ACC112 (cell line): ENCODE measurements around the gene TMC2.
"Not testable (repeated sequence)": the region's sequence is repeated elsewhere in the genome, so short reads cannot be mapped to it uniquely, and the experiment has no call there.

Source experiments
- H2AFZ ChIP-seq: fragments of 200-600 bp; sonication (generic); one replicate; pipeline ENCODE4 v1.6.0; 2017; ENCODE audit warnings: antibody characterized with exemption, low read length; ENCODE audit not compliant: unreplicated experiment
- H3K27ac ChIP-seq: fragments of 200-600 bp; sonication (generic); 2 replicates; pipeline ENCODE4 v1.5.1; 2014; ENCODE audit warnings: low read depth, mild to moderate bottlenecking, antibody characterized with exemption, low read length, moderate library complexity
- H3K27me3 ChIP-seq: fragments of 200-600 bp; sonication (generic); 2 replicates; pipeline ENCODE4 v1.6.1; 2014; ENCODE audit warnings: mild to moderate bottlenecking, antibody characterized with exemption, low read length, moderate library complexity, mixed read lengths; ENCODE audit not compliant: insufficient read depth
- H3K36me3 ChIP-seq: fragments of 200-600 bp; sonication (generic); 2 replicates; pipeline ENCODE4 v1.6.1; 2016; ENCODE audit warnings: mild to moderate bottlenecking, antibody characterized with exemption, low read length, moderate library complexity, mixed read lengths; ENCODE audit not compliant: insufficient read depth
- H3K4me1 ChIP-seq: fragments of 200-600 bp; sonication (generic); one replicate; pipeline ENCODE4 v1.6.1; 2016; ENCODE audit warnings: low read length, mixed read lengths; ENCODE audit not compliant: insufficient read depth, unreplicated experiment, control insufficient read depth
- H3K4me3 ChIP-seq: fragments of 200-600 bp; sonication (generic); 2 replicates; pipeline ENCODE4 v1.5.1; 2014; ENCODE audit warnings: mild to moderate bottlenecking, low read depth, low read length
- H3K79me2 ChIP-seq: fragments of 200-600 bp; sonication (generic); one replicate; pipeline ENCODE4 v1.6.0; 2016; ENCODE audit warnings: low read length; ENCODE audit not compliant: control insufficient read depth, unreplicated experiment, insufficient read depth

Gene TMC2

GRCh38 chr20:2526218-2526583 is 10.2 kb upstream of the TMC2 start:
- H3K36me3 ChIP-seq, H3K4me3 ChIP-seq, H3K27ac ChIP-seq, H3K27me3 ChIP-seq, H3K79me2 ChIP-seq, H3K4me1 ChIP-seq, H2AFZ ChIP-seq: not testable (repeated sequence)

DNA sequence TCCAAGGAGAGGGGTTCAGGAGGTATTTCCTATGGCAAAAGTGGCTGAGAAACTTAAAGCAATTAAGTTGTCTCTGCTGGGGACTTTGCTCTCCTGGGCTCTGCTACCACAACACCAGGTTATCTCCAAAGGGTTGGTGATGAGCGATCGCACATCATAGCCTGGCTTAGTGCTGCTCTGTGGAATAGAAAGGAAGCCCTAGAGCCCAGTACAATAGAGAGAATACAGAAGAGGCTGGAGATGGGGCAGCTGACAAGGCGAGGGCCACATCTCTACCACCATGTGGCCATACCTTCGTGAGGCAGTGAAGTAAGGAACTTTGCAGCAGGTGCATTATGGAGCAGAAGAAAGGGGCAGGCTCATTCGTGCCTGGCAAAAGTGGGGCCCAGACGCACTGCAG is 8.6 kb upstream of the TMC2 start:
- H3K4me3 ChIP-seq = no peak overlapping the region
- H3K36me3 ChIP-seq = no peaks in the 10 kb centered on the region
- peaks cover 10% of the 10 kb centered on the region; the same call in 1 of the 2 replicates for H3K27me3 ChIP-seq
- peaks cover 6% of the 10 kb centered on the region for H3K4me1 ChIP-seq
- H3K79me2 ChIP-seq = no peaks in the 10 kb centered on the region
- H3K27ac ChIP-seq = no peak overlapping the region
- no peak overlapping the region for H2AFZ ChIP-seq

DNA sequence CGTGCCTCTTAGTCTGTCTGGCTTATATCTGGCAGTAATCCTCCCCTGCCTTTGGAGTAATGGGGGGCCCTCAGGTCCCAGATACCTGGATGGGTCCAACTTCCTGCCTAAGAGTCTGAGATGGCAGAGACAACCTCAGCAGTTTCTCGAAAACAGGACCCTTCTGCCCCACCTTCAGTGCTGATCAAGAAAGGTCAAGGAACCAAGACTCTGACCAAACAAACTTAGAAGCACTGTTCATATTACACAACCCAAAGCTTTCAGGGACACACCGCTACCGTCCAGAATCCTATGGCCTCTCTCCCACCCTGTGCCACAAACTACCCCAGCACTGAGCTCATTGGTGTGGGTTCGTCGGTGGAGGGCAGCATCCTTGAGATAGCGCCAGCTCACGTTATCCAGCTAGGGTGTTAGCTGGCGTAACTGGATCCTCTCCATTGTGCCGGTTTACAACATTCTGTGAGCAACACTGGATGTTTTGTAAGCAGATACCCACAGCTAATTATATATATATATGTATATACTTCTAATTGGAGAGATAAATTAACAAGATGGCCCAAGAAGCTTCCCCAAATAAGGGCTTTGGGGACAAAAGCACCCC is 7.6 kb upstream of the TMC2 start:
- no peak overlapping the region for H2AFZ ChIP-seq
- H3K79me2 ChIP-seq = no peaks in the 10 kb centered on the region
- H3K36me3 ChIP-seq = no peaks in the 10 kb centered on the region
- no peak overlapping the region for H3K4me3 ChIP-seq
- H3K4me1 ChIP-seq = peaks cover 5% of the 10 kb centered on the region
- no peak overlapping the region for H3K27ac ChIP-seq
- H3K27me3 ChIP-seq = peaks cover 17% of the 10 kb centered on the region; the same call in 1 of the 2 replicates

- Histone ChIP-seq H3K27ac (no peak overlapping the region), H3K4me3 (no peak overlapping the region), H3K4me1 (no peaks in the 10 kb centered on the region), H3K27me3 (peaks cover 39% of the 10 kb centered on the region), H2AFZ (no peak overlapping the region), H3K79me2 (no peaks in the 10 kb centered on the region), H3K36me3 (no peaks in the 10 kb centered on the region)
Measured at GRCh38 chr20:2533118-2533517, 3.3 kb upstream of the TMC2 start.

DNA sequence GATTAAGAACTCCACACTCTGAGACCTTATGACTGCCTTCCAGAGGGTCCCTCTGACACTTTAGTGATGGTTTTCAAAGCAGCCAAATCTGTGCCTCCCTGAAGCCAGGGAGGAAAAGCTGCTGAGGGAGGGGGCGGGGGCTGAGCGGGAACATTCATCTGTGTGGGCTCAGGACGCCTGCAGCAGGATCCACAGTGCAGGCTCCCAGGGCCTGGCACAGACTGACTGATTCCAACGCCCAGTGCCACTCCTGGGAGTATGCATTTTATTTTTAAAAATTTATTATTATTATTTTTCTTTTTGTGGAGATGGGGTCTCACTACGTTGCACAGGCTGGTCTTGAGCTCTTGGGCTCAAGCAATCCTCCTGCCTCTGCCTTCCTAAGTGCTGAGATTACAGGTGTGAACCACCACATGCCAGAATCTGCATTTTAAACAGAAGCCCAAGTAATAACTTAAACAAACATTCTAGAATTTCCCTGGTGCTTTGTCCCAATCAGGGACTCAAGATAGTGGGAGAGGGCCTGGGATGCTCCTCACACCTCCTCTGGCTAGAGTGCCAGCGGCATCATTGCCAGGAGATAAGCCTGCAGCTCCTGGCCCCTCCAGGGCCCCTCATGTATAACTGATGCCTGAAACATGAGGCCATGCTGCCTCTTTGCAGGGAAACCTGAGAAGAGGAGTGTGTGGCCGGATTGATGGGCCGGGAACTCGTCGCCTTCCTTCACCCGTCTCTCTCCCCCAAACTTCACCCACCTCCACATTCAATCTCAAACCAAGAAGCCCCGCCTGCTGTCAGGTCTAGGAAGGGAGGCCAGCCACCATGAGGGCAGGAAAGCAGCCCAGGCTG is 438 bp upstream of the TMC2 start:
- Histone ChIP-seq H3K4me1 (no peaks in the 10 kb centered on the region), H3K79me2 (no peaks in the 10 kb centered on the region), H3K27ac (no peak overlapping the region), H3K27me3 (peaks cover 58% of the 10 kb centered on the region), H2AFZ (no peak overlapping the region), H3K4me3 (no peak overlapping the region), H3K36me3 (no peaks in the 10 kb centered on the region)

DNA sequence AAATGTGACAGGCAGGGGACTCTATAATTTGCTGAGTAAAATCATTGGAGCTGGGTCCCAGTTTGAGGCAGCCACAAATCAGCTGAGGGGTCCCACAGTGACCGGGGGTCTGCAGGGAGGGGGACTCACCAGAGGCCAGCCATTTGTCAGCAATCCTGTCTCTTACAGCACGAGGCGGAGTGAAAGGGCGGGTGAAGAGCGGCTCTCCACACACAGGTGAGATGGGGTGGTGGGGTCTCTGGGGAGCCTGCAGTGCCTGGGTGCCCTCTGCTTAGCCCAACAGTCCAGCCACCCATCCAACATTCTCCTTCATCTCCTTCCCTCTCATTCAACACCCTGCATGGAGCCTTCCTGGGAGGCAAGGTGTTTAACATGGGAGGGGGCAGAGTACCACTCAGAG is 728 bp downstream of the TMC2 start:
- Histone ChIP-seq H3K27ac (no peak overlapping the region), H3K4me3 (no peak overlapping the region), H3K36me3 (no peaks in the 10 kb centered on the region), H3K27me3 (peaks cover 66% of the 10 kb centered on the region), H2AFZ (no peak overlapping the region), H3K79me2 (no peaks in the 10 kb centered on the region), H3K4me1 (no peaks in the 10 kb centered on the region)

DNA sequence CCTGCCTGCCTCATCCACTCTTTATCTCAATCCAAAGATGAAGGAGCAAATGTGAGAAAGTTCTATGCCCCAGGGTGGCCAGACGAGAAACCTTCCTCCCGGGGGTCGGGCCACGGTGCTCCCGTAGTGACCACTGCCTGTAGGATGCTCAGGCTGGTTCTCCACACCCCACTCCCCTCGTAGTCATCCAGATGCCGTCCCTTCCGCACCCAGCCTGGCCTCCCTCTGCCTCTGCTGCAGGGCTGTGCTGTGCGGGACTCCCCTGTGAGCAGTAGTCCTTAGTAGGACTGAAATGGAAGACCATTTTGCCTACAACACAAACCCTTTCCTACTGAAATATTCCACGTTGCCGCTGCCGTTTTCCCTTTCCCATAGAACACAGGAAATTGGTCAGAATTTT is 2.0 kb downstream of the TMC2 start:
- Histone ChIP-seq H3K27me3 (peaks cover 70% of the 10 kb centered on the region), H3K4me3 (no peak overlapping the region), H3K36me3 (no peaks in the 10 kb centered on the region), H3K4me1 (no peaks in the 10 kb centered on the region), H2AFZ (no peak overlapping the region), H3K79me2 (no peaks in the 10 kb centered on the region), H3K27ac (no peak overlapping the region)

DNA sequence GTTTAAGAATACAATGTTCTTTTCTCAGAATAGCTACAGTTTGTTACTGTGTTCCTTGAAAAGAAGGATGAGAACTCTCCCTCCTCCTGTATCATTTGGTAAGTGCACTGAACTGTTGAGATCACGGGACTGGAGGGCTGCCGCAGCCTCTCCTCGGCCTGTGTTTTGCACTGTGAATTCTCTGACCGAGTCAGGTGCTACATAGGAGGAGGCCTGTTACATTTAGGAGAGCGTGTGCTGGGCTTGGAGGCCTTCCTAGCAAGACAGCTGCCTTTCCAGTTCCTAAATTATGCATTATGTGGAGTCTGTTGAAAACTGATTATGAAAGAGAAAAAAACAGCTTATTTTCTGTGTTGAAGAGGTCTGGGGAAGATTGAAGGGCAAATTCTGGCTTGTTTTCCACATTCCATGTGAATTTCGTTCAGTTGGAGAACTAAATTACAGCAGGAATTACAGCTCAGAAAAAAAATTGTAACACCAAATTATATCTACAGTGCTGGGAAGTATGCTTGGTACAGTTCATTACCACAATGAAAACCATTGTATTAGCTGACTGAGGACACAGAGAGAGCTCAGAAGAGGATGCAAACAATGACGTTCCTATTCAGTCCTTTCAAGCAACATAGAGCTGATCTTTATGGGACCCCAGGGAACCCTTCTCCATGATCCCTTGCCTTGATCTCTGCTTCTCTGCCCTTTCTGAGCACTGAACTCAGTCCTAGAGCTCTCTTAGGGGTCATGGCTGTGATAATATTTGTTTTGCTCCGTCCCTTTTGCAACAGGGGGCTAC is 2.8 kb downstream of the TMC2 start:
- no peaks in the 10 kb centered on the region for H3K79me2 ChIP-seq
- no peak overlapping the region for H2AFZ ChIP-seq
- H3K4me1 ChIP-seq = no peaks in the 10 kb centered on the region
- H3K4me3 ChIP-seq = no peak overlapping the region
- H3K27ac ChIP-seq = no peak overlapping the region
- H3K36me3 ChIP-seq = no peaks in the 10 kb centered on the region
- H3K27me3 ChIP-seq = peaks cover 69% of the 10 kb centered on the region

- no peak overlapping the region for H3K4me3 ChIP-seq
- no peaks in the 10 kb centered on the region for H3K4me1 ChIP-seq
- peaks cover 89% of the 10 kb centered on the region for H3K27me3 ChIP-seq
- no peak overlapping the region for H2AFZ ChIP-seq
- no peaks in the 10 kb centered on the region for H3K36me3 ChIP-seq
- no peaks in the 10 kb centered on the region for H3K79me2 ChIP-seq
- no peak overlapping the region for H3K27ac ChIP-seq
Measured at GRCh38 chr20:2541940-2542339, 5.6 kb downstream of the TMC2 start.

- Histone ChIP-seq H3K4me1 (no peaks in the 10 kb centered on the region), H3K79me2 (no peaks in the 10 kb centered on the region), H2AFZ (no peak overlapping the region), H3K27ac (no peak overlapping the region), H3K27me3 (peaks cover 89% of the 10 kb centered on the region), H3K36me3 (no peaks in the 10 kb centered on the region), H3K4me3 (no peak overlapping the region)
Measured at GRCh38 chr20:2542361-2542760, 6.0 kb downstream of the TMC2 start.
